ENCODE results near the gene SDHB. TPM values are rescaled to one million over a fixed set of nuclear protein-coding genes. Genes with fewer than 3 reads are reported as not detected.

Gene SDHB
- total and polyA plus RNA-seq, 2 donors (not counting 1 experiment from before 2014, with no cell fraction given) = 58.0 to 61.0 TPM

- no peak for TF ChIP-seq EZH2 (IDR thresholded peaks at IDR 0.05; ENCODE audit: borderline replicate concordance, insufficient read depth, low read depth, low read length, poor library complexity, severe bottlenecking)
- TF ChIP-seq, protein P1, sequence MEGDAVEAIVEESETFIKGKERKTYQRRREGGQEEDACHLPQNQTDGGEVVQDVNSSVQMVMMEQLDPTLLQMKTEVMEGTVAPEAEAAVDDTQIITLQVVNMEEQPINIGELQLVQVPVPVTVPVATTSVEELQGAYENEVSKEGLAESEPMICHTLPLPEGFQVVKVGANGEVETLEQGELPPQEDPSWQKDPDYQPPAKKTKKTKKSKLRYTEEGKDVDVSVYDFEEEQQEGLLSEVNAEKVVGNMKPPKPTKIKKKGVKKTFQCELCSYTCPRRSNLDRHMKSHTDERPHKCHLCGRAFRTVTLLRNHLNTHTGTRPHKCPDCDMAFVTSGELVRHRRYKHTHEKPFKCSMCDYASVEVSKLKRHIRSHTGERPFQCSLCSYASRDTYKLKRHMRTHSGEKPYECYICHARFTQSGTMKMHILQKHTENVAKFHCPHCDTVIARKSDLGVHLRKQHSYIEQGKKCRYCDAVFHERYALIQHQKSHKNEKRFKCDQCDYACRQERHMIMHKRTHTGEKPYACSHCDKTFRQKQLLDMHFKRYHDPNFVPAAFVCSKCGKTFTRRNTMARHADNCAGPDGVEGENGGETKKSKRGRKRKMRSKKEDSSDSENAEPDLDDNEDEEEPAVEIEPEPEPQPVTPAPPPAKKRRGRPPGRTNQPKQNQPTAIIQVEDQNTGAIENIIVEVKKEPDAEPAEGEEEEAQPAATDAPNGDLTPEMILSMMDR (IDR thresholded peaks at IDR 0.05) = no peak
- ChIA-PET CTCF (no interaction called here), POLR2A (no interaction called here)
- DNase-seq = no peak
- H3K4me3 Mint-ChIP-seq = no peak overlapping the region
- Histone ChIP-seq H3K36me3 (replicated peaks in 1 of 2; ENCODE audit: control extremely low read depth in 1 of 2, control insufficient read depth in 1 of 2, extremely low read depth in 1 of 2, insufficient read depth in 2 of 2, low read length in 1 of 2) (peaks cover 0 to 51% of the 10 kb centered on the region in 2 experiments), H3K4me1 (ENCODE audit: control insufficient read depth in 2 of 2, insufficient read depth in 2 of 2, low read length in 2 of 2) (peaks cover 0 to 2% of the 10 kb centered on the region in 2 donors), H3K27ac (ENCODE audit: low read length in 2 of 2) (no peak overlapping the region), H3K9ac (ENCODE audit: low read length) (no peak overlapping the region), H3K27me3 (replicated peaks in 1 of 4; ENCODE audit: control extremely low read depth in 1 of 4, control insufficient read depth in 3 of 4, insufficient read depth in 4 of 4, low read length in 3 of 4) (no peaks in the 10 kb centered on the region), H4K20me1 (ENCODE audit: control insufficient read depth, insufficient read depth, low read length, poor library complexity, severe bottlenecking) (peaks cover 12% of the 10 kb centered on the region), H3K4me3 (ENCODE audit: control extremely low read depth in 1 of 5, extremely low read depth in 1 of 5, insufficient read depth in 1 of 5, low read depth in 2 of 5, low read length in 4 of 5) (no peak overlapping the region), H3K4me2 (replicated peaks; ENCODE audit: low read depth, low read length, poor library complexity, severe bottlenecking) (no peak overlapping the region), H3K9me3 (ENCODE audit: control extremely low read depth in 1 of 3, control insufficient read depth in 2 of 3, insufficient read depth in 1 of 3, low read length in 2 of 3) (no peaks in the 10 kb centered on the region), H3K79me2 (ENCODE audit: control insufficient read depth, insufficient read depth, low read length) (peaks cover 56% of the 10 kb centered on the region), H2AFZ (ENCODE audit: insufficient read depth, low read depth, low read length, poor library complexity, severe bottlenecking) (no peak overlapping the region)
- no peaks in the 10 kb centered on the region for H3K9me3 Mint-ChIP-seq (ENCODE audit: insufficient read depth)
- H3K27me3 Mint-ChIP-seq = no peaks in the 10 kb centered on the region
- H3K27ac Mint-ChIP-seq = no peak overlapping the region
- intact Hi-C loops (cut with micrococcal nuclease) = no loop called here
- no CpG with 5 or more reads among the region's 1 CpG for WGBS (ENCODE audit: insufficient coverage)
- ATAC-seq (ENCODE audit: low read depth) = no peak
- peaks cover 10% of the 10 kb centered on the region for H3K4me1 Mint-ChIP-seq
Observed at GRCh38 chr1:17040135-17040534, 13.7 kb downstream of the SDHB start.

GRCh38 chr1:17039522-17039921 is 14.3 kb downstream of the SDHB start:
- intact Hi-C loops (cut with micrococcal nuclease) = no loop called here
- Histone ChIP-seq H3K9ac (ENCODE audit: low read length) (no peak overlapping the region), H3K4me2 (replicated peaks; ENCODE audit: low read depth, low read length, poor library complexity, severe bottlenecking) (no peak overlapping the region), H2AFZ (ENCODE audit: insufficient read depth, low read depth, low read length, poor library complexity, severe bottlenecking) (no peak overlapping the region), H3K79me2 (ENCODE audit: control insufficient read depth, insufficient read depth, low read length) (peaks cover 52% of the 10 kb centered on the region), H4K20me1 (ENCODE audit: control insufficient read depth, insufficient read depth, low read length, poor library complexity, severe bottlenecking) (peaks cover 13% of the 10 kb centered on the region), H3K4me3 (ENCODE audit: control extremely low read depth in 1 of 5, extremely low read depth in 1 of 5, insufficient read depth in 1 of 5, low read depth in 2 of 5, low read length in 4 of 5) (no peak overlapping the region), H3K27ac (ENCODE audit: low read length in 2 of 2) (no peak overlapping the region), H3K9me3 (ENCODE audit: control extremely low read depth in 1 of 3, control insufficient read depth in 2 of 3, insufficient read depth in 1 of 3, low read length in 2 of 3) (no peaks in the 10 kb centered on the region), H3K27me3 (replicated peaks in 1 of 4; ENCODE audit: control extremely low read depth in 1 of 4, control insufficient read depth in 3 of 4, insufficient read depth in 4 of 4, low read length in 3 of 4) (no peaks in the 10 kb centered on the region), H3K4me1 (ENCODE audit: control insufficient read depth in 2 of 2, insufficient read depth in 2 of 2, low read length in 2 of 2) (no peaks in the 10 kb centered on the region), H3K36me3 (replicated peaks in 1 of 2; ENCODE audit: control extremely low read depth in 1 of 2, control insufficient read depth in 1 of 2, extremely low read depth in 1 of 2, insufficient read depth in 2 of 2, low read length in 1 of 2) (peaks cover 2 to 54% of the 10 kb centered on the region in 2 experiments)
- H3K27ac Mint-ChIP-seq = no peak overlapping the region
- POLR2A ChIA-PET = no interaction called here
- TF ChIP-seq EZH2 (IDR thresholded peaks at IDR 0.05; ENCODE audit: borderline replicate concordance, insufficient read depth, low read depth, low read length, poor library complexity, severe bottlenecking) = no peak
- TF ChIP-seq, protein P1 (IDR thresholded peaks at IDR 0.05) = no peak
- DNase-seq = no peak
- CTCF ChIA-PET = no interaction called here
- H3K4me1 Mint-ChIP-seq = peaks cover 6% of the 10 kb centered on the region
- WGBS (ENCODE audit: insufficient coverage) = no CpG with 5 or more reads among the region's 2 CpGs
- no peak for ATAC-seq (ENCODE audit: low read depth)
- no peak overlapping the region for H3K4me3 Mint-ChIP-seq
- H3K27me3 Mint-ChIP-seq = no peaks in the 10 kb centered on the region
- H3K9me3 Mint-ChIP-seq (ENCODE audit: insufficient read depth) = no peaks in the 10 kb centered on the region

Data from B cell (primary cell).